ENCODE measurements around the gene FARSB. TPM values are rescaled to one million over a fixed set of nuclear protein-coding genes. Genes with fewer than 3 reads are reported as not detected.

The FARSB gene
- total RNA-seq, 5 donors from 2014 or later (not counting 1 experiment from before 2014, with no cell fraction given), result 11.5 to 15.8 (median 15.6) TPM

GRCh38 chr2:222683805-222684204, 27.9 kb upstream of the FARSB start:
- peaks cover 24% of the 10 kb centered on the region in 2 donors for H3K27me3 Mint-ChIP-seq
- H3K9me3 ChIP-seq, result no peaks in the 10 kb centered on the region
- no CpG with 5 or more reads among the region's 3 CpGs for WGBS (ENCODE audit: insufficient coverage)
- H3K27me3 ChIP-seq (replicated peaks in 1 of 2; ENCODE audit: control insufficient read depth in 2 of 2, extremely low read depth in 1 of 2, insufficient read depth in 2 of 2, low read length in 1 of 2), result peaks cover 0 to 8% of the 10 kb centered on the region in 2 experiments
- no peak overlapping the region for H3K4me3 Mint-ChIP-seq
- peaks cover 0 to 8% of the 10 kb centered on the region in 2 experiments for H3K4me1 ChIP-seq (ENCODE audit: control insufficient read depth in 1 of 2, extremely low read depth in 1 of 2, insufficient read depth in 2 of 2, low read length in 2 of 2)
- CTCF ChIA-PET, result no interaction called here
- ATAC-seq (replicated peaks in 1 of 4) (no peak), DNase-seq (no peak)
- no peaks in the 10 kb centered on the region for H3K36me3 Mint-ChIP-seq
- H3K4me3 ChIP-seq (ENCODE audit: control insufficient read depth in 1 of 2, extremely low read depth in 1 of 2, low read length in 1 of 2), result no peak overlapping the region
- no peak overlapping the region for H3K27ac ChIP-seq (ENCODE audit: low read length)
- POLR2A ChIA-PET, result no interaction called here
- H3K27ac Mint-ChIP-seq, result no peak overlapping the region
- H3K4me1 Mint-ChIP-seq, result peaks cover 0 to 8% (median 7%) of the 10 kb centered on the region in 3 donors
- no peaks in the 10 kb centered on the region for H3K9me3 Mint-ChIP-seq
- H3K36me3 ChIP-seq (ENCODE audit: control insufficient read depth in 2 of 2, extremely low read depth in 1 of 2, insufficient read depth in 1 of 2, low read length in 1 of 2), result no peaks in the 10 kb centered on the region

DNA sequence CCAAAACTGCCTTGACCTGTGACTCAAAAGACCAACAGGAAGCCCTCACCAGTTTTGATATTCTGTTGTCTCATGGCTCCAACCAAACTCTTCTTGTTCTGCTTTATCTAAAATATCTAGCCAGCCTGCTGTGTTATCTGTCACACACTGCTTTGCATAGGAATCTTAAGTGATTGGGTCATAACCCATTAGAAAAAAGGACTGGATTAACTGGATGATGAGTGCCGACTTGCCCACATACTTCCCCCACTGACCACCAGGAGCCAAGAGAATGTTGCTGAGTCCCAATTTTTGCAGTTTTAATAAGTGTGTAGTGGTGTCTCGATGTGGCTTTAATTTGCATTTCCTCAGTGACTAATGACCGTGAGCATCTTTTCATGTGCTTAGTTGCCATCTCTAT, 22.1 kb upstream of the FARSB start:
- Histone ChIP-seq H3K4me1 (ENCODE audit: control insufficient read depth in 1 of 2, extremely low read depth in 1 of 2, insufficient read depth in 2 of 2, low read length in 2 of 2) (no peaks in the 10 kb centered on the region), H3K36me3 (ENCODE audit: control insufficient read depth in 2 of 2, extremely low read depth in 1 of 2, insufficient read depth in 1 of 2, low read length in 1 of 2) (no peaks in the 10 kb centered on the region), H3K27me3 (replicated peaks in 1 of 2; ENCODE audit: control insufficient read depth in 2 of 2, extremely low read depth in 1 of 2, insufficient read depth in 2 of 2, low read length in 1 of 2) (peaks cover 3 to 10% of the 10 kb centered on the region in 2 experiments), H3K9me3 (no peaks in the 10 kb centered on the region), H3K4me3 (ENCODE audit: control insufficient read depth in 1 of 2, extremely low read depth in 1 of 2, low read length in 1 of 2) (no peak overlapping the region), H3K27ac (ENCODE audit: low read length) (no peak overlapping the region)
- CTCF ChIA-PET, result no interaction called here
- no peak for DNase-seq
- no peak overlapping the region for H3K27ac Mint-ChIP-seq
- H3K9me3 Mint-ChIP-seq, result no peaks in the 10 kb centered on the region
- peaks cover 53 to 55% of the 10 kb centered on the region in 2 donors for H3K27me3 Mint-ChIP-seq
- H3K4me1 Mint-ChIP-seq, result no peaks in the 10 kb centered on the region
- POLR2A ChIA-PET, result no interaction called here
- no peaks in the 10 kb centered on the region for H3K36me3 Mint-ChIP-seq
- H3K4me3 Mint-ChIP-seq, result no peak overlapping the region
- WGBS (ENCODE audit: insufficient coverage), result no CpG with 5 or more reads among the region's 3 CpGs
- ATAC-seq (replicated peaks in 1 of 4), result no peak

- DNase-seq (no peak), ATAC-seq (replicated peaks in 1 of 4) (no peak)
- ChIA-PET CTCF (no interaction called here), POLR2A (no interaction called here)
- Histone ChIP-seq H3K36me3 (ENCODE audit: control insufficient read depth in 2 of 2, extremely low read depth in 1 of 2, insufficient read depth in 1 of 2, low read length in 1 of 2) (no peaks in the 10 kb centered on the region), H3K27ac (ENCODE audit: low read length) (no peak overlapping the region), H3K27me3 (replicated peaks in 1 of 2; ENCODE audit: control insufficient read depth in 2 of 2, extremely low read depth in 1 of 2, insufficient read depth in 2 of 2, low read length in 1 of 2) (peaks cover 15 to 26% of the 10 kb centered on the region in 2 experiments), H3K4me1 (ENCODE audit: control insufficient read depth in 1 of 2, extremely low read depth in 1 of 2, insufficient read depth in 2 of 2, low read length in 2 of 2) (peaks cover 0 to 10% of the 10 kb centered on the region in 2 experiments), H3K9me3 (no peaks in the 10 kb centered on the region), H3K4me3 (ENCODE audit: control insufficient read depth in 1 of 2, extremely low read depth in 1 of 2, low read length in 1 of 2) (no peak overlapping the region)
- no CpG with 5 or more reads among the region's 5 CpGs for WGBS (ENCODE audit: insufficient coverage)
- Mint-ChIP-seq H3K27ac (no peak overlapping the region), H3K36me3 (no peaks in the 10 kb centered on the region), H3K9me3 (no peaks in the 10 kb centered on the region), H3K27me3 (peaks cover 59 to 66% of the 10 kb centered on the region in 2 donors), H3K4me1 (peaks cover 9 to 14% (median 10%) of the 10 kb centered on the region in 3 donors), H3K4me3 (no peak overlapping the region)
Measured at GRCh38 chr2:222673883-222674282, 18.0 kb upstream of the FARSB start.

GRCh38 chr2:222673273-222673672, 17.4 kb upstream of the FARSB start:
- Mint-ChIP-seq H3K4me3 (no peak overlapping the region), H3K27ac (no peak overlapping the region), H3K4me1 (peaks cover 9 to 14% (median 10%) of the 10 kb centered on the region in 3 donors), H3K27me3 (peaks cover 59 to 63% of the 10 kb centered on the region in 2 donors), H3K36me3 (no peaks in the 10 kb centered on the region), H3K9me3 (no peaks in the 10 kb centered on the region)
- peaks cover 0 to 10% of the 10 kb centered on the region in 2 experiments for H3K4me1 ChIP-seq (ENCODE audit: control insufficient read depth in 1 of 2, extremely low read depth in 1 of 2, insufficient read depth in 2 of 2, low read length in 2 of 2)
- DNase-seq (no peak), ATAC-seq (replicated peaks in 1 of 4) (no peak)
- ChIA-PET POLR2A (no interaction called here), CTCF (interaction anchor here in 1 of 2 donors (1.0 kb wide), 1 partner anchor 14 kb away, joined by 3 read pairs; no protein-coding TSS in a partner anchor)
- H3K4me3 ChIP-seq (ENCODE audit: control insufficient read depth in 1 of 2, extremely low read depth in 1 of 2, low read length in 1 of 2), result no peak overlapping the region
- no CpG with 5 or more reads among the region's 7 CpGs for WGBS (ENCODE audit: insufficient coverage)
- H3K27ac ChIP-seq (ENCODE audit: low read length), result no peak overlapping the region
- no peaks in the 10 kb centered on the region for H3K36me3 ChIP-seq (ENCODE audit: control insufficient read depth in 2 of 2, extremely low read depth in 1 of 2, insufficient read depth in 1 of 2, low read length in 1 of 2)
- H3K9me3 ChIP-seq, result no peaks in the 10 kb centered on the region
- peaks cover 15 to 21% of the 10 kb centered on the region in 2 experiments for H3K27me3 ChIP-seq (replicated peaks in 1 of 2; ENCODE audit: control insufficient read depth in 2 of 2, extremely low read depth in 1 of 2, insufficient read depth in 2 of 2, low read length in 1 of 2)

- peak overlapping the region in 1 of 2 donors; percentile 62 for H3K4me3 ChIP-seq (ENCODE audit: control insufficient read depth in 1 of 2, extremely low read depth in 1 of 2, low read length in 1 of 2)
- ChIA-PET POLR2A (no interaction called here), CTCF (no interaction called here)
- no peaks in the 10 kb centered on the region for H3K36me3 ChIP-seq (ENCODE audit: control insufficient read depth in 2 of 2, extremely low read depth in 1 of 2, insufficient read depth in 1 of 2, low read length in 1 of 2)
- H3K4me1 ChIP-seq (ENCODE audit: control insufficient read depth in 1 of 2, extremely low read depth in 1 of 2, insufficient read depth in 2 of 2, low read length in 2 of 2), result peaks cover 0 to 10% of the 10 kb centered on the region in 2 experiments
- Mint-ChIP-seq H3K27ac (peak overlapping the region in 1 of 2 donors; percentile 38), H3K9me3 (no peaks in the 10 kb centered on the region), H3K36me3 (no peaks in the 10 kb centered on the region), H3K4me1 (peaks cover 9 to 14% (median 10%) of the 10 kb centered on the region in 3 donors), H3K4me3 (peak overlapping the region; percentile 15 to 73 (median 49)), H3K27me3 (peaks cover 58 to 61% of the 10 kb centered on the region in 2 donors)
- peaks cover 15 to 19% of the 10 kb centered on the region in 2 experiments for H3K27me3 ChIP-seq (replicated peaks in 1 of 2; ENCODE audit: control insufficient read depth in 2 of 2, extremely low read depth in 1 of 2, insufficient read depth in 2 of 2, low read length in 1 of 2)
- H3K27ac ChIP-seq (ENCODE audit: low read length), result no peak overlapping the region
- H3K9me3 ChIP-seq, result no peaks in the 10 kb centered on the region
- DNase-seq (no peak), ATAC-seq (replicated peaks in 1 of 4) (peak in 1 of 4 experiments; percentile 22)
- WGBS (ENCODE audit: insufficient coverage), result 16% methylated on average over 8 of the region's 10 CpGs
Measured at GRCh38 chr2:222672068-222672401, 16.1 kb upstream of the FARSB start.

DNA sequence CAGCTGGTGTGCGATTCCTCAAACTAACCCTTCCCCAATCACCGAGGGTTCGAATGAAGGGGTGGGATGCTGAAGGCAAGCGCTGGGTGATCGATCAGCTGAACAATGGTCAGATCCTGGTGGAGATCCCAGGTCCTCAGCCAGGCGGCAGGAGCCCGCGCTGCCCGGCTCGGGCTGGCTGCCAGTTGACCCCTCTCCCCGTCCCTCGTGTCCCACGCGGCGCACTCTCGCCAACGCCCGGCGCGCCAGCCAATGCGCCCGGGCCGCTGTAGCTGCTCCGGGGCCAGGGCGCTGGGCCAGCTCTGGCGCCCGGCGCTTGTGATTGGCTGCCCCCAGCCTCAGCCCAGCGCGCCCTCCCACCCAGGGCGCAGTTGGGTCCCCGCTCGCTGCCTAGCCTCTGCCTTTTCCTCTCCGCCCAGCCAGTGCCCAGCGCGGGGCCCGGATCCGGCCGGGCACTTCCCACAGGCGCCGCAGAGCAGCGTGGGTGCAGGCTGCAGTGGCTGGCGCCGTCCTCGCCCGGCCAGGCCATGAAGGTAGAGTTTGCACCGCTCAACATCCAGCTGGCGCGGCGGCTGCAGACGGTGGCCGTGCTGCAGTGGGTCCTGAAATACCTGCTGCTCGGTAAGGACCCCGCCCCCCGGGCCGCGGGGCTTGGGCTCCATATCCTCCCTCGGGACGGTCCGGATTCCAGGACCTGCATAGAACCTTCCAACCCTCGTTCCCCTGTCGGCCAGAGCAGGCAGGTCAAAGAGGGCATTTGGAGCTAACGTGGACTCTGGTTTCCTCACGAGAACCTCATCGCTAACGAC, 15.6 kb upstream of the FARSB start, which contains the start of gene MOGAT1:
TSS of gene MOGAT1 (plus strand) at position 400 of the 809 bp plus-strand sequence. CDS start at position 528, 128 bp downstream.
- H3K9me3 Mint-ChIP-seq, result no peaks in the 10 kb centered on the region
- H3K36me3 Mint-ChIP-seq, result no peaks in the 10 kb centered on the region
- Histone ChIP-seq H3K4me3 (ENCODE audit: control insufficient read depth in 1 of 2, extremely low read depth in 1 of 2, low read length in 1 of 2) (peak within 1 kb of the TSS in 1 of 2 donors; percentile 62), H3K27me3 (replicated peaks in 1 of 2; ENCODE audit: control insufficient read depth in 2 of 2, extremely low read depth in 1 of 2, insufficient read depth in 2 of 2, low read length in 1 of 2) (peaks cover 15 to 19% of the 10 kb centered on the region in 2 experiments), H3K9me3 (no peaks in the 10 kb centered on the region), H3K4me1 (ENCODE audit: control insufficient read depth in 1 of 2, extremely low read depth in 1 of 2, insufficient read depth in 2 of 2, low read length in 2 of 2) (peaks cover 0 to 10% of the 10 kb centered on the region in 2 experiments), H3K36me3 (ENCODE audit: control insufficient read depth in 2 of 2, extremely low read depth in 1 of 2, insufficient read depth in 1 of 2, low read length in 1 of 2) (no peaks in the 10 kb centered on the region), H3K27ac (ENCODE audit: low read length) (no peak within 1 kb of the TSS)
- peaks cover 59 to 65% of the 10 kb centered on the region in 2 donors for H3K27me3 Mint-ChIP-seq
- ChIA-PET CTCF (no interaction called here), POLR2A (no interaction called here)
- DNase-seq (peak in 3 of 35 experiments; percentile 2 to 8 (median 3)), ATAC-seq (replicated peaks in 1 of 4) (peak in 3 of 4 experiments; percentile 38 to 62 (median 54))
- H3K27ac Mint-ChIP-seq, result peak within 1 kb of the TSS in 1 of 2 donors; percentile 38
- WGBS (ENCODE audit: insufficient coverage), result 5% methylated on average over 61 of the region's 66 CpGs
- H3K4me1 Mint-ChIP-seq, result peaks cover 9 to 14% (median 10%) of the 10 kb centered on the region in 3 donors
- H3K4me3 Mint-ChIP-seq, result peak within 1 kb of the TSS; percentile 15 to 73 (median 49)
